Glutamatergic neuron (in vitro differentiated cells): ENCODE measurements around the gene SLC44A4. TPM values are rescaled to one million over a fixed set of nuclear protein-coding genes. Genes with fewer than 3 reads are reported as not detected.
"Not testable (repeated sequence)": the region's sequence is repeated elsewhere in the genome, so short reads cannot be mapped to it uniquely, and the experiment has no call there.

Experiments used
- DNase-seq: peaks from one replicate; pipeline ENCODE4 v3.0.0; 2022
- H3K27ac Mint-ChIP-seq: one replicate; pipeline ENCODE4 v1.8.0; 2020; ENCODE audit warnings: mild to moderate bottlenecking, mixed read lengths, inconsistent platforms; ENCODE audit not compliant: unreplicated experiment
- H3K27me3 Mint-ChIP-seq: one replicate; pipeline ENCODE4 v1.8.0; 2020; ENCODE audit warnings: mild to moderate bottlenecking, moderate library complexity, mixed read lengths, inconsistent platforms; ENCODE audit not compliant: unreplicated experiment
- H3K36me3 Mint-ChIP-seq: one replicate; pipeline ENCODE4 v1.8.0; 2020; ENCODE audit warnings: mild to moderate bottlenecking, mixed read lengths, inconsistent platforms; ENCODE audit not compliant: unreplicated experiment
- H3K4me1 Mint-ChIP-seq: one replicate; pipeline ENCODE4 v1.8.0; 2020; ENCODE audit warnings: mild to moderate bottlenecking, low read depth, mixed read lengths, inconsistent platforms; ENCODE audit not compliant: unreplicated experiment
- H3K4me3 Mint-ChIP-seq: one replicate; pipeline ENCODE4 v1.8.0; 2020; ENCODE audit warnings: mild to moderate bottlenecking, mixed read lengths, inconsistent platforms; ENCODE audit not compliant: unreplicated experiment
- H3K9me3 Mint-ChIP-seq: one replicate; pipeline ENCODE4 v1.8.0; 2020; ENCODE audit warnings: mild to moderate bottlenecking, moderate library complexity, mixed read lengths, inconsistent platforms; ENCODE audit not compliant: unreplicated experiment
- total RNA-seq: library from RNA; stranded (reverse); fragmentation: NEBNext Ultra II Directional; extraction: Animal tissue kit (Norgen Biotek cat#: 25700); gene quantifications from one replicate; pipeline ENCODE4 v1.2.1, GENCODE V29; 2021; ENCODE audit not compliant: unreplicated experiment
- TF ChIP-seq, protein P1 (sequence below): fragments of 200-600 bp; sonication (generic); IDR thresholded peaks from one replicate; pipeline ENCODE4 v1.5.0; 2021; ENCODE audit not compliant: partially characterized antibody, unreplicated experiment

The SLC44A4 gene
- total RNA-seq, 1 donor from 2014 or later: not detected

DNA sequence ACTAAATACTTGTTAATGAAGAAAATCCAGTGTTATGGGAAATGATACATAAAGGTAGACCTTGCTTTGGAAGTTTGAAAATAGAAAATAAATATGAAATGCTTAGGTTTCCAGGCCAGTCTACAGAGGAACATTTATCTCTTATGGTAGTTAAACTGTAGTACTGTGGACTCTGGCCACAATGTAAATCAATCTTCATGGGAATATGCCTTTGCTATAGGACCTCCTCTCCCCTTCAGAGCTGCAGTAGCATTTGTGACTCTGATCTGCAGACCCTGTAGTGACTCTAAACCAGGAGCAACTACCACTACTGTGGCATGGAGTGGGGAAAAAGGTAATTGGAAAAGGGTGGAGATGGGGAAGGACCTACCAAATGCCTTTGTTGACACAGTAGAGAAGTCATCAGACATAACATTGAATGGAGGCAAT is 58.9 kb downstream of the SLC44A4 start:
- DNase-seq: no peak
- Mint-ChIP-seq H3K9me3 (peaks cover 12% of the 10 kb centered on the region), H3K27me3 (peaks cover 9% of the 10 kb centered on the region), H3K4me1 (peaks cover 3% of the 10 kb centered on the region), H3K36me3 (peaks cover 4% of the 10 kb centered on the region), H3K27ac (no peak overlapping the region), H3K4me3 (peak overlapping the region; percentile 67)
- TF ChIP-seq, protein P1, sequence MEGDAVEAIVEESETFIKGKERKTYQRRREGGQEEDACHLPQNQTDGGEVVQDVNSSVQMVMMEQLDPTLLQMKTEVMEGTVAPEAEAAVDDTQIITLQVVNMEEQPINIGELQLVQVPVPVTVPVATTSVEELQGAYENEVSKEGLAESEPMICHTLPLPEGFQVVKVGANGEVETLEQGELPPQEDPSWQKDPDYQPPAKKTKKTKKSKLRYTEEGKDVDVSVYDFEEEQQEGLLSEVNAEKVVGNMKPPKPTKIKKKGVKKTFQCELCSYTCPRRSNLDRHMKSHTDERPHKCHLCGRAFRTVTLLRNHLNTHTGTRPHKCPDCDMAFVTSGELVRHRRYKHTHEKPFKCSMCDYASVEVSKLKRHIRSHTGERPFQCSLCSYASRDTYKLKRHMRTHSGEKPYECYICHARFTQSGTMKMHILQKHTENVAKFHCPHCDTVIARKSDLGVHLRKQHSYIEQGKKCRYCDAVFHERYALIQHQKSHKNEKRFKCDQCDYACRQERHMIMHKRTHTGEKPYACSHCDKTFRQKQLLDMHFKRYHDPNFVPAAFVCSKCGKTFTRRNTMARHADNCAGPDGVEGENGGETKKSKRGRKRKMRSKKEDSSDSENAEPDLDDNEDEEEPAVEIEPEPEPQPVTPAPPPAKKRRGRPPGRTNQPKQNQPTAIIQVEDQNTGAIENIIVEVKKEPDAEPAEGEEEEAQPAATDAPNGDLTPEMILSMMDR: no peak

DNA sequence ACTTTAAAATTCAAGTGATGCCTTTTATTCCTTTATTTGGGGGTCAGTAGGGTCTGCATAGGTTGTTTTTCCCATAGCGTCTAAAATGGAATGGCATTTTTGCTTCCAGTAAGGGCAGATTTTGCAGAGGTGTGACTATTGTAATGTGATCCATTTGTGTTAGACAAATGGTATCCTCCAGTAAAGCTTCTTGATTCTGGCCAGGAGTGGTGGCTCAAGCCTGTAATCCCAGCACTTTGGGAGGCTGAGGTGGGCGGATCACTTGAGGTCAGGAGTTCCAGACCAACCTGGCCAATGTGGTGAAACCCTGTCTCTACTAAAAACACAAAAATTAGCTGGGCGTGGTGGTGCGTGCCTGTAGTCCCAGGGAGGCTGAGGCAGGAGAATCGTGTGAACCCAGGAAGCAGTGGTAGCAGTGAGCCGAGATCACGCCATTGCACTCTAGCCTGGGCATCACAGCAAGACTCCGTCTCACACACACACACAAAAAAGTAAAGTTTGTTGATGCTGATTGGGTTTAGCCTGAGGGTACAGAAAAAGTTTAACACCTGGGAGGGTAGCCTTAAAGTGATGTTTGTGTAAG is 60.8 kb downstream of the SLC44A4 start:
- DNase-seq, H3K4me1 Mint-ChIP-seq, H3K36me3 Mint-ChIP-seq, H3K27me3 Mint-ChIP-seq: not testable (repeated sequence)
- peaks cover 12% of the 10 kb centered on the region for H3K9me3 Mint-ChIP-seq
- peak overlapping the region; percentile 77 for H3K4me3 Mint-ChIP-seq
- peak overlapping the region; percentile 4 for H3K27ac Mint-ChIP-seq

DNA sequence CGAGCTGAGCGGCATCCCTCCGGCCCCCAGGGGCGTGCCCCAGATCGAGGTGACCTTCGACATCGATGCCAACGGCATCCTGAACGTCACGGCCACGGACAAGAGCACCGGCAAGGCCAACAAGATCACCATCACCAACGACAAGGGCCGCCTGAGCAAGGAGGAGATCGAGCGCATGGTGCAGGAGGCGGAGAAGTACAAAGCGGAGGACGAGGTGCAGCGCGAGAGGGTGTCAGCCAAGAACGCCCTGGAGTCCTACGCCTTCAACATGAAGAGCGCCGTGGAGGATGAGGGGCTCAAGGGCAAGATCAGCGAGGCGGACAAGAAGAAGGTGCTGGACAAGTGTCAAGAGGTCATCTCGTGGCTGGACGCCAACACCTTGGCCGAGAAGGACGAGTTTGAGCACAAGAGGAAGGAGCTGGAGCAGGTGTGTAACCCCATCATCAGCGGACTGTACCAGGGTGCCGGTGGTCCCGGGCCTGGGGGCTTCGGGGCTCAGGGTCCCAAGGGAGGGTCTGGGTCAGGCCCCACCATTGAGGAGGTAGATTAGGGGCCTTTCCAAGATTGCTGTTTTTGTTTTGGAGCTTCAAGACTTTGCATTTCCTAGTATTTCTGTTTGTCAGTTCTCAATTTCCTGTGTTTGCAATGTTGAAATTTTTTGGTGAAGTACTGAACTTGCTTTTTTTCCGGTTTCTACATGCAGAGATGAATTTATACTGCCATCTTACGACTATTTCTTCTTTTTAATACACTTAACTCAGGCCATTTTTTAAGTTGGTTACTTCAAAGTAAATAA is 61.5 kb downstream of the SLC44A4 start:
- Mint-ChIP-seq H3K4me3 (peak overlapping the region; percentile 77), H3K9me3 (peaks cover 12% of the 10 kb centered on the region), H3K27ac (peak overlapping the region; percentile 4)
- not testable (repeated sequence) for H3K27me3 Mint-ChIP-seq, DNase-seq, H3K4me1 Mint-ChIP-seq, H3K36me3 Mint-ChIP-seq

DNA sequence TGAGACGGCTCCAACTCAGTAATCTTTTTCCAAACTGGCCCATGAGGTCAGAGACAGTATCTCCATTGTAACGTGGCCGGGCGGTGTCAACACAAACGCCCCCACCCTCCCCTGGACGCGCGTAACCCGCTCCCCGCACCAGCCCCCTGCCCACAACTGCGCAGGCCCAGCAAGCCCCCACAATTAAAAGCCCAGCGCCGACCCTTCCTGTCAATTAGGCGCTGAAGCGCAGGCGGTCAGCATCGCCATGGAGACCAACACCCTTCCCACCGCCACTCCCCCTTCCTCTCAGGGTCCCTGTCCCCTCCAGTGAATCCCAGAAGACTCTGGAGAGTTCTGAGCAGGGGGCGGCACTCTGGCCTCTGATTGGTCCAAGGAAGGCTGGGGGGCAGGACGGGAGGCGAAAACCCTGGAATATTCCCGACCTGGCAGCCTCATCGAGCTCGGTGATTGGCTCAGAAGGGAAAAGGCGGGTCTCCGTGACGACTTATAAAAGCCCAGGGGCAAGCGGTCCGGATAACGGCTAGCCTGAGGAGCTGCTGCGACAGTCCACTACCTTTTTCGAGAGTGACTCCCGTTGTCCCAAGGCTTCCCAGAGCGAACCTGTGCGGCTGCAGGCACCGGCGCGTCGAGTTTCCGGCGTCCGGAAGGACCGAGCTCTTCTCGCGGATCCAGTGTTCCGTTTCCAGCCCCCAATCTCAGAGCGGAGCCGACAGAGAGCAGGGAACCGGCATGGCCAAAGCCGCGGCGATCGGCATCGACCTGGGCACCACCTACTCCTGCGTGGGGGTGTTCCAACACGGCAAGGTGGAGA is 63.6 kb downstream of the SLC44A4 start, which contains the start of the genes HSPA1A and HSPA1L:
Gene HSPA1A (plus strand): TSS at position 519 of the 814 bp plus-strand sequence. CDS start 214 bp downstream, at position 733.
Gene HSPA1L (minus strand): TSS at position 259 of the 814 bp plus-strand sequence. CDS start 3,311 bp downstream, outside the sequence.
- Mint-ChIP-seq H3K4me3 (peak within 1 kb of the TSS; percentile 90), H3K9me3 (peaks cover 10% of the 10 kb centered on the region), H3K27ac (peak within 1 kb of the TSS; percentile 91), H3K27me3 (peaks cover 4% of the 10 kb centered on the region), H3K36me3 (peaks cover 4% of the 10 kb centered on the region), H3K4me1 (peaks cover 8% of the 10 kb centered on the region)
- TF ChIP-seq, protein P1: no peak
- DNase-seq: peak; percentile 94

DNA sequence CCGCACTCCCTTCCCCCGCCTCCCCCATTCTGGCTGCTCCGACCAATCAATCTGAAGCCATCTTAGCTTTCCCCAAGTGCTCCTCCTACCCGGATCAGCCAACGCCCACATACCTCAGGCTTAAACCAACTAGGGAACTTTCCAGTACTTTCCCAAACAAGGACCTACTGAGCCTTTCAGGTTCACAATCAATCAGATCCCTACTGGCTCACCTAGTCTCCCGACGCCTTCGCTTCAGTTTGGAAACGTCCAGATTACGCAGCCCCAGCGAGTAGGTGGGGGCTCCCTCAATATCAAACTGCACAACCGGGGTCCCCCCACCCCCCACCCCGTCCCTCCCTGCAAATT is 64.1 kb downstream of the SLC44A4 start:
- Mint-ChIP-seq H3K36me3 (peaks cover 4% of the 10 kb centered on the region), H3K27ac (peak overlapping the region; percentile 89), H3K27me3 (peaks cover 4% of the 10 kb centered on the region), H3K4me1 (peaks cover 8% of the 10 kb centered on the region), H3K9me3 (peaks cover 10% of the 10 kb centered on the region), H3K4me3 (peak overlapping the region; percentile 90)
- TF ChIP-seq, protein P1: no peak
- DNase-seq: peak; percentile 69
